B cell (primary cell): Measurements from ENCODE around the gene IGSF9B.

Experiments used
- EZH2 ChIP-seq: IDR thresholded peaks from 2 replicates; pipeline ENCODE4 v1.6.1; 2012; ENCODE audit warnings: borderline replicate concordance, low read depth, mild to moderate bottlenecking, moderate library complexity, low read length; ENCODE audit not compliant: insufficient read depth, poor library complexity, severe bottlenecking
- TF ChIP-seq, protein P1 (sequence below): fragments of 200-600 bp; IDR thresholded peaks from one replicate; pipeline ENCODE4 v1.8.0; 2022; ENCODE audit warnings: antibody characterized with exemption, mild to moderate bottlenecking

DNA sequence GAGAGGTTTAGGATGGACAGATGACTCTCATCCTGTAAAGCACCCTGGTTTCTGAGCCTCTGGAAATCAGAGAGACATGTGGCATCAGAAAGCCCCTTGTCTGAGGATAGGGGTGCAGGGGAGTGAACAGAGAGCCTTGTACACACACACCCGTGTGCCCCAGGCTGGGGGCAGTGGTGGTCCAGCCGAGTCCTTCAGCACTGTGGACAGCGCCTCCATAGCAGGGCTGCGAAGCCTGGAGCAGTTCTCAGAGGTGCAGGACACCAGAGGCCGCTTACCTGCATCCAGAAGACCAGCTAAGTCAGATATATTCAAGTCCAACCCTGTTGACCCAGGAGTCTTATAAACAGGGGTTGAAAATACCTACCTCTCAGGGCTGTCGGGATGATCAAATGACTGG lies 11.5 kb upstream of the IGSF9B start:
- TF ChIP-seq EZH2 = no peak
- TF ChIP-seq, protein P1, sequence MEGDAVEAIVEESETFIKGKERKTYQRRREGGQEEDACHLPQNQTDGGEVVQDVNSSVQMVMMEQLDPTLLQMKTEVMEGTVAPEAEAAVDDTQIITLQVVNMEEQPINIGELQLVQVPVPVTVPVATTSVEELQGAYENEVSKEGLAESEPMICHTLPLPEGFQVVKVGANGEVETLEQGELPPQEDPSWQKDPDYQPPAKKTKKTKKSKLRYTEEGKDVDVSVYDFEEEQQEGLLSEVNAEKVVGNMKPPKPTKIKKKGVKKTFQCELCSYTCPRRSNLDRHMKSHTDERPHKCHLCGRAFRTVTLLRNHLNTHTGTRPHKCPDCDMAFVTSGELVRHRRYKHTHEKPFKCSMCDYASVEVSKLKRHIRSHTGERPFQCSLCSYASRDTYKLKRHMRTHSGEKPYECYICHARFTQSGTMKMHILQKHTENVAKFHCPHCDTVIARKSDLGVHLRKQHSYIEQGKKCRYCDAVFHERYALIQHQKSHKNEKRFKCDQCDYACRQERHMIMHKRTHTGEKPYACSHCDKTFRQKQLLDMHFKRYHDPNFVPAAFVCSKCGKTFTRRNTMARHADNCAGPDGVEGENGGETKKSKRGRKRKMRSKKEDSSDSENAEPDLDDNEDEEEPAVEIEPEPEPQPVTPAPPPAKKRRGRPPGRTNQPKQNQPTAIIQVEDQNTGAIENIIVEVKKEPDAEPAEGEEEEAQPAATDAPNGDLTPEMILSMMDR = no peak
